HepG2 (cell line): ENCODE results near the gene CAND2. TPM values are rescaled to one million over a fixed set of nuclear protein-coding genes. Genes with fewer than 3 reads are reported as not detected.

Experiments
- ATAC-seq: fragments of 200-7000 bp; cut with Tn5 transposase; 3 replicates; pipeline ENCODE4 v1.9.1; 2020; ENCODE audit warnings: mild to moderate bottlenecking, moderate library complexity
- BruUV-seq: library from RNA; stranded (reverse); fragments of 400-500 nt; replicated peaks from 2 replicates; lab custom pipeline; 2021; lab: Mats Ljungman, UMichigan
- CTCF ChIA-PET: fragments of 300-600 bp; formaldehyde crosslinking; extraction: SDS; loops from one replicate; lab custom pipeline; 2021; ENCODE audit warnings: low total read pairs, inconsistent platforms, low intra/inter-chr PET ratio; lab: Yijun Ruan, JAX
- POLR2A ChIA-PET: fragments of 350-600 bp; sonication (Branson Sonifier 250); formaldehyde crosslinking; loops from one replicate; lab custom pipeline; 2020; ENCODE audit warnings: antibody characterized with exemption, inconsistent platforms; lab: Yijun Ruan, JAX
- DNase-seq: peaks from one replicate; pipeline ENCODE4 v3.0.0-alpha.2; 2015; ENCODE audit warnings: low spot score
- FAIRE-seq: peaks from 3 replicates; lab custom pipeline; 2011; peaks lifted over from hg19 to GRCh38; lab: Jason Lieb, UNC
- H2AFZ ChIP-seq: one replicate; pipeline ENCODE4 v1.6.1; 2011; ENCODE audit warnings: low read length, inconsistent platforms
- H3K27ac ChIP-seq: fragments of 300-600 bp; 3 replicates; pipeline ENCODE4 v1.8.0; 2011; ENCODE audit warnings: mixed run types, mild to moderate bottlenecking, mixed read lengths, low read length, inconsistent platforms; ENCODE audit not compliant: insufficient read depth; ENCODE audit errors: extremely low read length
- H3K27me3 ChIP-seq, 2 experiments: fragments of 200-600 bp in 1 of 2; 2 replicates in 1 of 2; 3 replicates in 1 of 2; pipeline versions ENCODE4 v1.6.0 to v1.8.0; 2011; ENCODE audit warnings: low read length in 2 of 2, mild to moderate bottlenecking in 2 of 2, moderate library complexity in 2 of 2, inconsistent platforms in 1 of 2; ENCODE audit not compliant: insufficient read depth in 2 of 2, control insufficient read depth in 1 of 2
- H3K36me3 ChIP-seq, 2 experiments: fragments of 200-600 bp in 1 of 2; replicated peaks in 1 of 2; 2 replicates in 1 of 2; 3 replicates in 1 of 2; pipeline versions ENCODE4 v1.5.1 to v1.8.0; 2011; ENCODE audit warnings: low read length in 2 of 2, inconsistent platforms in 1 of 2; ENCODE audit not compliant: insufficient read depth in 2 of 2, control insufficient read depth in 1 of 2
- H3K4me1 ChIP-seq: 2 replicates; pipeline ENCODE4 v1.5.1; 2012; ENCODE audit warnings: low read length, inconsistent platforms; ENCODE audit not compliant: insufficient read depth
- H3K4me2 ChIP-seq: 2 replicates; pipeline ENCODE4 v1.6.0; 2011; ENCODE audit warnings: low read depth, low read length, inconsistent platforms
- H3K4me3 ChIP-seq, 3 experiments: fragments of 200-600 bp in 1 of 3; sonication (generic), shearing (Covaris generic) in 1 of 3; replicated peaks in 1 of 3; 2 replicates each; pipeline ENCODE4 v1.5.1; 2011 to 2016; ENCODE audit warnings: low read length in 3 of 3, inconsistent platforms in 2 of 3, low read depth in 2 of 3, mild to moderate bottlenecking in 2 of 3, control low read depth in 1 of 3, mixed read lengths in 1 of 3; ENCODE audit not compliant: insufficient read depth in 1 of 3
- H3K79me2 ChIP-seq: one replicate; pipeline ENCODE4 v1.6.1; 2011; ENCODE audit warnings: low read length, inconsistent platforms; ENCODE audit not compliant: insufficient read depth
- H3K9ac ChIP-seq: 2 replicates; pipeline ENCODE4 v1.6.0; 2011; ENCODE audit warnings: mild to moderate bottlenecking, low read depth, low read length, inconsistent platforms; ENCODE audit not compliant: insufficient read depth
- H3K9me3 ChIP-seq: 2 replicates; pipeline ENCODE4 v1.5.1; 2012; ENCODE audit warnings: mild to moderate bottlenecking, low read length
- H4K20me1 ChIP-seq: 2 replicates; pipeline ENCODE4 v1.6.0; 2011; ENCODE audit warnings: inconsistent platforms, mild to moderate bottlenecking, low read length, moderate library complexity; ENCODE audit not compliant: insufficient read depth
- ARNT ChIP-seq: fragments of 450-650 bp; IDR thresholded peaks from 2 replicates; pipeline ENCODE4 v1.6.1; 2017
- ATAD3A ChIP-seq: sonication (generic); formaldehyde crosslinking; IDR thresholded peaks from 2 replicates; pipeline ENCODE4 v1.4.0; 2020; ENCODE audit warnings: missing genetic modification reagents
- BCL6 ChIP-seq: IDR thresholded peaks from 2 replicates; pipeline ENCODE4 v1.6.1; 2016; ENCODE audit warnings: missing genetic modification reagents, missing compliant biosample characterization
- CHD4 ChIP-seq: fragments of 200-600 bp; sonication (generic); IDR thresholded peaks from 2 replicates; pipeline ENCODE4 v1.7.0; 2017; ENCODE audit warnings: mild to moderate bottlenecking, low read length, borderline replicate concordance
- FOXO4 ChIP-seq: sonication (generic); formaldehyde crosslinking; conservative IDR thresholded peaks from 2 replicates; pipeline ENCODE4 v1.8.1; 2023; ENCODE audit warnings: missing genetic modification reagents
- KDM2A ChIP-seq: sonication (generic); formaldehyde crosslinking; IDR thresholded peaks from 2 replicates; pipeline ENCODE4 v1.4.0; 2020; ENCODE audit warnings: low read depth, missing genetic modification reagents, borderline replicate concordance
- MIXL1 ChIP-seq: IDR thresholded peaks from 2 replicates; pipeline ENCODE4 v1.6.1; 2016
- NCOA1 ChIP-seq: sonication (generic); formaldehyde crosslinking; IDR thresholded peaks from 2 replicates; pipeline ENCODE4 v1.9.0; 2021; ENCODE audit warnings: missing genetic modification reagents
- RERE ChIP-seq: IDR thresholded peaks from 2 replicates; pipeline ENCODE4 v1.6.1; 2016; ENCODE audit warnings: low read depth, missing genetic modification reagents, missing compliant biosample characterization
- SMAD3 ChIP-seq: sonication (generic); formaldehyde crosslinking; IDR thresholded peaks from 2 replicates; pipeline ENCODE4 v1.4.0; 2020; ENCODE audit warnings: missing genetic modification reagents
- SRF ChIP-seq: IDR thresholded peaks from 2 replicates; pipeline ENCODE4 v1.6.1; 2011; ENCODE audit warnings: mild to moderate bottlenecking, low read depth, low read length, moderate library complexity
- THAP11 ChIP-seq: IDR thresholded peaks from 2 replicates; pipeline ENCODE4 v1.6.1; 2016; ENCODE audit warnings: missing biosample characterization, missing genetic modification reagents
- TRAFD1 ChIP-seq: sonication (generic); formaldehyde crosslinking; IDR thresholded peaks from 2 replicates; pipeline ENCODE4 v1.5.1; 2020; ENCODE audit warnings: missing genetic modification reagents, mild to moderate bottlenecking, borderline replicate concordance
- ZNF230 ChIP-seq: sonication (generic); formaldehyde crosslinking; IDR thresholded peaks from 2 replicates; pipeline ENCODE4 v1.4.0; 2020; ENCODE audit warnings: mild to moderate bottlenecking, missing genetic modification reagents
- ZNF296 ChIP-seq: sonication (generic); formaldehyde crosslinking; conservative IDR thresholded peaks from 2 replicates; pipeline ENCODE4 v1.5.0; 2020; ENCODE audit warnings: mild to moderate bottlenecking, missing genetic modification reagents
- ZNF317 ChIP-seq: sonication (generic); formaldehyde crosslinking; IDR thresholded peaks from 2 replicates; pipeline ENCODE4 v1.5.0; 2020; ENCODE audit warnings: mild to moderate bottlenecking, missing genetic modification reagents
- ZNF556 ChIP-seq: sonication (generic); formaldehyde crosslinking; IDR thresholded peaks from 2 replicates; pipeline ENCODE4 v1.4.0; 2020; ENCODE audit warnings: mild to moderate bottlenecking, missing genetic modification reagents, borderline replicate concordance
- ZNF75D ChIP-seq: sonication (generic); formaldehyde crosslinking; IDR thresholded peaks from 2 replicates; pipeline ENCODE4 v1.8.1; 2023; ENCODE audit warnings: missing genetic modification reagents, mild to moderate bottlenecking, borderline replicate concordance
- ZSCAN12 ChIP-seq: sonication (generic); formaldehyde crosslinking; IDR thresholded peaks from 2 replicates; pipeline ENCODE4 v1.9.0; 2021; ENCODE audit warnings: mild to moderate bottlenecking, missing genetic modification reagents
- whole genome bisulfite sequencing: methylation state at CpG from one replicate; pipeline ENCODE4 v1.1.6; 2017; ENCODE audit warnings: low lambda C conversion rate; 5-methylcytosine and 5-hydroxymethylcytosine counted together
- in situ Hi-C: cut with HindIII; loops from 2 replicates; pipeline ENCODE4 v1.10.0; 2017; ENCODE audit warnings: low pct_unique_long_range_greater_than_20kb; ENCODE audit not compliant: extremely low pct_ligation_motif_present
- intact Hi-C: fragments of 100-400 bp; cut with micrococcal nuclease; formaldehyde crosslinking; loops from one replicate; pipeline ENCODE4 v1.10.0; 2022; ENCODE audit not compliant: unreplicated experiment
- polyA plus RNA-seq, 8 experiments: library from polyadenylated mRNA; depleted of rRNA in 3 of 8; stranded (reverse) in 7 of 8; unstranded in 1 of 8; fragments of >200 nt; fragmentation: Illumina TruSeq in 4 of 8; extraction: Trizol in 4 of 8; gene quantifications; 2 replicates each; pipeline versions ENCODE4 v1.2.1 to v1.2.3, GENCODE V29; 2011 to 2016; ENCODE audit warnings: low read depth in 4 of 8, missing spikeins in 1 of 8, mixed read lengths in 1 of 8; ENCODE audit not compliant: insufficient read depth in 1 of 8
- total RNA-seq, 5 experiments: library from RNA; depleted of rRNA; stranded (reverse); fragments of >200 nt; fragmentation: Illumina TruSeq; extraction: Trizol; gene quantifications; 2 replicates each; pipeline ENCODE4 v1.2.3, GENCODE V29; 2016; ENCODE audit warnings: low read depth in 1 of 5

Gene CAND2
- total and polyA plus RNA-seq, 2 of the 13 experiments (the other 11 are each of a cell fraction or from before 2014, with no cell fraction given) = 0.01 TPM; not detected in 1

- intact Hi-C loops = no loop called here
- TF ChIP-seq ARNT = no peak
- no peak for TF ChIP-seq ZNF296
- TF ChIP-seq SMAD3 = no peak
- TF ChIP-seq RERE (CRISPR knock-in tag) = no peak
- TF ChIP-seq ZSCAN12 (CRISPR knock-in tag) = no peak
- no peak for TF ChIP-seq SRF
- TF ChIP-seq ZNF317 = no peak
- no peak for TF ChIP-seq CHD4
- no peak for TF ChIP-seq TRAFD1 (CRISPR knock-in tag)
- TF ChIP-seq ZNF556 (CRISPR knock-in tag) = no peak
- no peak for TF ChIP-seq THAP11 (CRISPR knock-in tag)
- no peak for TF ChIP-seq FOXO4
- TF ChIP-seq KDM2A = no peak
- TF ChIP-seq NCOA1 (CRISPR knock-in tag) = no peak
- no peak for TF ChIP-seq BCL6 (CRISPR knock-in tag)
- no peak for TF ChIP-seq ZNF75D (CRISPR knock-in tag)
- no peak for TF ChIP-seq ZNF230
- TF ChIP-seq MIXL1 = no peak
- TF ChIP-seq ATAD3A (CRISPR knock-in tag) = no peak
- TF ChIP-seq, all 625 proteins: peak for 0
- WGBS = 2% methylated on average over 4 of the region's 4 CpGs
- Histone ChIP-seq H3K4me2 (no peak overlapping the region), H3K4me3 (no peak overlapping the region), H3K9me3 (no peaks in the 10 kb centered on the region), H4K20me1 (no peaks in the 10 kb centered on the region), H3K36me3 (no peaks in the 10 kb centered on the region), H2AFZ (no peak overlapping the region), H3K27ac (no peak overlapping the region), H3K79me2 (no peaks in the 10 kb centered on the region), H3K4me1 (no peaks in the 10 kb centered on the region), H3K9ac (no peak overlapping the region), H3K27me3 (peaks cover 0 to 22% of the 10 kb centered on the region in 2 experiments; a peak in 4 of 5 replicates)
- FAIRE-seq (no peak), DNase-seq (no peak), ATAC-seq (no peak)
- CTCF ChIA-PET = no interaction called here
- in situ Hi-C loops = no loop called here
- BruUV-seq = no TSS peak
- POLR2A ChIA-PET = no interaction called here
Observed at GRCh38 chr3:12777171-12777570, 19.3 kb upstream of the CAND2 start.
